Mesothelial cell of epicardium (in vitro differentiated cells): ENCODE results near the gene SLC25A1. TPM values are rescaled to one million over a fixed set of nuclear protein-coding genes. Genes with fewer than 3 reads are reported as not detected.

ENCODE experiments used
- DNase-seq, 2 experiments: peaks; one replicate each; pipeline ENCODE4 v3.0.0; 2021; ENCODE audit warnings: low spot score in 2 of 2; ENCODE audit not compliant: unreplicated experiment in 2 of 2
- H3K27ac Mint-ChIP-seq: 2 replicates; pipeline ENCODE4 v1.8.0; 2021; ENCODE audit warnings: mixed read lengths
- H3K27me3 Mint-ChIP-seq: 2 replicates; pipeline ENCODE4 v1.8.0; 2021; ENCODE audit warnings: low read depth, mixed read lengths
- H3K36me3 Mint-ChIP-seq: 2 replicates; pipeline ENCODE4 v1.8.0; 2021; ENCODE audit warnings: mixed read lengths
- H3K4me1 Mint-ChIP-seq: 2 replicates; pipeline ENCODE4 v1.8.0; 2021; ENCODE audit warnings: mixed read lengths
- H3K4me3 Mint-ChIP-seq: 2 replicates; pipeline ENCODE4 v1.8.0; 2021; ENCODE audit warnings: mild to moderate bottlenecking, moderate library complexity, mixed read lengths
- H3K9me3 Mint-ChIP-seq: 2 replicates; pipeline ENCODE4 v1.8.0; 2021; ENCODE audit warnings: mixed read lengths
- total RNA-seq: library from RNA; stranded (reverse); gene quantifications from 3 replicates; pipeline ENCODE4 v1.2.1, GENCODE V29; 2021
- TF ChIP-seq, protein P1 (sequence below): fragments of 200-600 bp; sonication (generic); IDR thresholded peaks from one replicate; pipeline ENCODE4 v1.5.0; 2021; ENCODE audit warnings: antibody characterized with exemption; ENCODE audit not compliant: unreplicated experiment

Gene SLC25A1
- total RNA-seq, 1 donor from 2014 or later: 73.6 TPM

DNA sequence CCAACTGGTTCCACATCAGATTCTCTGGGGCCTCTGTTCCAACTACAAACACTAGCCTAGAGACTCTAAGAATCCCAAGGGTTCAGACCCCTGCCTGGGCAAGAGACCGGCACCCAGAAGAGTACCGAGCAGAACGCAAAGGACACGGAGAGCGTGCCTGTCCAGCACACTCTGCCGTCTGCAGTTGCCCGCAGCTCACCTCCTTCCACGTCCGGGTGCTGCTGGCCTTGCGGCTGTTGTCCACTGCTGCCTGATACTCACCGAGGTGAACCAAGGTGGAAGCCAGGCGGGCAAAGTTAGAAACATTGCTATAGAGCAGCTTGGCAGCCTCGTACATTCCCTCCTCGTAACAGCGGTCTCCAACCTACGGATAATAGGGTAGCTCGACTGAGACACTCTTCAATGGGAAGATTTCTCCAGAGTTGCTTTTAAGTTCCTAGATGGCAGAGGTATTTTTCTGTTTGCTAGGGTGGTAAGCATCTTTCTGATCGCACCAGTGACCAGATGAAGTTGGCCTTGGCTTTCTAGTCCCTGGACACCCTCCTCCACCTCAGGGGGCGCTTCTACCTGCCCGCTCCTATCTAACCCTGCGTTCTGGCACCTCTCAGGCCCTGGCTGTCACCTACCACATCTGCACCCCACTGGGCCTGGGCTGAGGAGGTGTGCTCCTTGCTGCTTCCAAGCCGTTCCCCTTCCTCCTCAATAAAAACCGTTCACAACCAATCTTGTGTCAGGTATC, 22.8 kb upstream of the SLC25A1 start:
- TF ChIP-seq, protein P1, sequence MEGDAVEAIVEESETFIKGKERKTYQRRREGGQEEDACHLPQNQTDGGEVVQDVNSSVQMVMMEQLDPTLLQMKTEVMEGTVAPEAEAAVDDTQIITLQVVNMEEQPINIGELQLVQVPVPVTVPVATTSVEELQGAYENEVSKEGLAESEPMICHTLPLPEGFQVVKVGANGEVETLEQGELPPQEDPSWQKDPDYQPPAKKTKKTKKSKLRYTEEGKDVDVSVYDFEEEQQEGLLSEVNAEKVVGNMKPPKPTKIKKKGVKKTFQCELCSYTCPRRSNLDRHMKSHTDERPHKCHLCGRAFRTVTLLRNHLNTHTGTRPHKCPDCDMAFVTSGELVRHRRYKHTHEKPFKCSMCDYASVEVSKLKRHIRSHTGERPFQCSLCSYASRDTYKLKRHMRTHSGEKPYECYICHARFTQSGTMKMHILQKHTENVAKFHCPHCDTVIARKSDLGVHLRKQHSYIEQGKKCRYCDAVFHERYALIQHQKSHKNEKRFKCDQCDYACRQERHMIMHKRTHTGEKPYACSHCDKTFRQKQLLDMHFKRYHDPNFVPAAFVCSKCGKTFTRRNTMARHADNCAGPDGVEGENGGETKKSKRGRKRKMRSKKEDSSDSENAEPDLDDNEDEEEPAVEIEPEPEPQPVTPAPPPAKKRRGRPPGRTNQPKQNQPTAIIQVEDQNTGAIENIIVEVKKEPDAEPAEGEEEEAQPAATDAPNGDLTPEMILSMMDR: no peak
- no peaks in the 10 kb centered on the region for H3K36me3 Mint-ChIP-seq
- H3K27me3 Mint-ChIP-seq: no peaks in the 10 kb centered on the region
- no peak overlapping the region for H3K4me3 Mint-ChIP-seq
- peaks cover 4% of the 10 kb centered on the region for H3K9me3 Mint-ChIP-seq
- no peak overlapping the region for H3K27ac Mint-ChIP-seq
- no peak for DNase-seq
- no peaks in the 10 kb centered on the region for H3K4me1 Mint-ChIP-seq

DNA sequence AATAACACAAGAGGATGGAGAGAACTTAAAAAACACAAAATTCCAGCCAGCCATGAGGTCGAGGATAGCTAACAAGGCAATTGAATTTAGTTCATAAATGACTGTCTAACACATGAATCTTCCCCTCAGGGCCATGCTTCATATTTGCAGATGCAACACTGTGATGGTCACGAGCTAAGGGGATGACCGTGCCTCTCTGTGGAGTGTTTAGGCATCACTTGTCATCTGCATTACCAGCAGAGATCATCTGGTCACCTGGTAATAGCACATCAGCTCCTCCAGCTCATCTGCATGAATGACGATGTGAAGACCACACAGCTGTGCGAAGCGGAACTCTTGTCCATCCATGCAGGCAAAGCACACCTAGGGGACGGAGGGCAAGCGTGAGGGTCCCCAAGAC, 20.9 kb upstream of the SLC25A1 start:
- DNase-seq: no peak
- Mint-ChIP-seq H3K36me3 (no peaks in the 10 kb centered on the region), H3K4me1 (no peaks in the 10 kb centered on the region), H3K4me3 (no peak overlapping the region), H3K27ac (no peak overlapping the region), H3K9me3 (peaks cover 4% of the 10 kb centered on the region), H3K27me3 (no peaks in the 10 kb centered on the region)
- TF ChIP-seq, protein P1: no peak

DNA sequence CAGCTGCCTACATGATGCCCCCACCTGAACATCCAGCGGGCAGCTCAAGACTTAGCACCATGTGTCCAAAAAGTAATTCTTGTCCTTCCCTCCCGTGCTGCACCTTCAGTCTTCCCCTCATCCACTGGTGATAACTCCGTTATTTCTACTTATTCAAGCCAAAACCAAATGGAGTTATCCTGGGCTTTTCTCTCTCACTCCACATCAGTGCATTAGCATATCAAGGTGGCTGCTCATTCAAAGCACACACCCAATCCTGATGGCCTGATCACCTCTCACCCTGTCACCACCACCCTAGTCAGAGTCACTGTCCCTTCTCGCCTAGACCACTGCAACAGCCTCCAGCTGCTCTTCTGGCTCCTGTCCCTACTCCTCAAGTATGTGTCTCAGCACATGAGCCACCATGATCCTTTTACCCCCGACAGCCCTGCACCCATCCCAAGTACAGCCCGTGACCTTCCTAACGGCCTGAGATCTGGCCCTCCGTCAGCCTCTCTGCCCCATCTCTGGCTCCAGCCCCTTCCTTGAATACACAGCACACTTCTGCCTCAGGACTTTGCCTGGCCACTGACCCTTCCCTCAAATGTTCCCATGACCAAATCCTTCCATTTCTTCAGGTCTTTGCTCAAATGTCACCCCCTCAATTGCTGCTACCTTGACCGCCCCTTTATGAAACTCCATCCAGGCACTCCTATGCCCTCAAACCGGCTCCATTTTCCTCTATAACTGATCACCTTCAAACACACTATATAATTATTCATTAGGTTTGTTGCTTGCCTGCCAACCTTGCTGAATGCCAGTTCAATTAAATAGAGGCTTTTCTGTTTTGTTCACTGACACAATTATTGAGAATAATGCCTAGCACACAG, 19.7 kb upstream of the SLC25A1 start:
- TF ChIP-seq, protein P1: no peak
- no peaks in the 10 kb centered on the region for H3K27me3 Mint-ChIP-seq
- H3K36me3 Mint-ChIP-seq: peaks cover 2% of the 10 kb centered on the region
- H3K27ac Mint-ChIP-seq: no peak overlapping the region
- H3K9me3 Mint-ChIP-seq: peaks cover 4% of the 10 kb centered on the region
- no peak for DNase-seq
- no peaks in the 10 kb centered on the region for H3K4me1 Mint-ChIP-seq
- H3K4me3 Mint-ChIP-seq: no peak overlapping the region

DNA sequence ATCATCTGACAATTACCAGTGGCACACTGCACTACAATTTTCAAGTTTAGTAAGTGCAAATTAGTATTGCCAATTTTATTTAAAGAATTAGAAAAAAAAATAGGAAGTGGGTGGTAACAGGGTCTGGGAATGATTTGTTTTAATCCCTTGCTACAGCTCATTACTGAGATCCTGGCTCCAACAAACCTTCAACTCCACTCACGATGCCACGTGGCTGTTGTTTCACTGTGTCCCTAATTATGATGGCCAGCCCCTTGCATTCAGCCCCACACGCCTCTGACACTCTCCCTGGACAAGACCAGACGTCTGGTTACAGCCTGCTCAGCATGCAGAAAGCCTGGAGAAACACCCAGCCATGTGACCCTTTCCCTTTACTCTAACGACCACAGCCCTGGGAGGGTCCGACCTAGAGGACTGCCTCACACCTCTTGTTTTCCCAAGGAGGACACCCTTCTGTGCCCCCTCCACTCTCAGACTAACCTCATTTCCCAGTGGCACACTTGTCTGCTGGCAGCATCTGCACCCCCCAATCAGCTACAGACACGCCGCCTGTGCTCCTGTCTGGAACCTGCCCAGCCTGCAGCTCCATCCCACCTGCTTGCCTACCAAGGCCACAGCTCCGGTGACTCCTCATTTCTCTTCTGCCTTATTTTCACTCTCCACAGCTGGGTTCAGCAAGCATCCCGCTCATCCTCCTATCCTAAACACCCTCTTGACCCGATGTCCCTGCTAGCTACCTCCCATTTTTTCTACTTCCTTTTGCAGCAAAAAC, 18.5 kb upstream of the SLC25A1 start:
- DNase-seq: no peak
- H3K27me3 Mint-ChIP-seq: no peaks in the 10 kb centered on the region
- no peak overlapping the region for H3K4me3 Mint-ChIP-seq
- no peaks in the 10 kb centered on the region for H3K9me3 Mint-ChIP-seq
- no peaks in the 10 kb centered on the region for H3K4me1 Mint-ChIP-seq
- no peak overlapping the region for H3K27ac Mint-ChIP-seq
- peaks cover 2% of the 10 kb centered on the region for H3K36me3 Mint-ChIP-seq
- TF ChIP-seq, protein P1: no peak

DNA sequence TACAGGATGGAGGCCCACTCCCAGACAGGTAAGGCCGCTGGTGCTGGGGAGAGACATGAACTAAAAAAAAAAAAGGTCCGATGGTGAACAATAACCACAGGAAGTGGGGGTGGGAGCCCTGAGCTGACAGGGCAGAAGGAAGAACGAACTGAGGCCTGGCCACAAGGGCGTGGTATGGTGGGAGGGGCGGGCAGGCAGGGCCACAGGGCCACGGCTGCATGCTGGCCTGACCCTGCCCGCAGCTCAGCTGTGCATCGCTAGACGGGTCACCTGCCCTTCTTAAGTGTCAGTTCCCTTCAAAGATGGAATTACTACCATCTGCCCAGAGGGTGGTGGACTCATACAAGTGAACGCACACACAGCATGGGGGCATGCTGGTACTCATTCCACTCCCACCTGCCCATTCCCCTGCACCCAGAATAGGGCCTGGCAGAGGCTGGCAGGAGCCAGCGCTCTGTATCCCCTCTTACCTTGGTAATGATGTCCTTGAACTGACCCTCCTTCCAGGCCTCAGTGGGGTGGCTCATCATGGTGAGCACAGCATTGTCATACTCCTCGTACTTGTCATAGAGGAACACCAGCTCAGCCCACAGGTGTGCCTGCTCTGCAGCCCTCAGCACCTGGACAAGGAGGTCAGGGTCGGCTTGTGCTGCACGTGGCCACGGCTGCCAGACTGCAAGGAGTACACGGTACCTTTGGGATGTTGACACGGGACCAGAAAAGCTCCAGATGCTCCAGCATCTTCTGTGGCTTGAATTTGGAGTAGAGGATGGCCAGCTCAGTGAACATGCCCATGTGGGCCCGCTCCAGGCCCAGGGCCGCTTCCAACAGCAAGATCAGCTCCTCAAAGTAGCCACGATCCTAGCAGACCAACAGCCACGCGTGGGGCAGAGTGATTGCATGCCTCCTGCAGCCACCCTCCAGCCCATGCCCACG, 17.5 kb upstream of the SLC25A1 start:
- Mint-ChIP-seq H3K4me1 (no peaks in the 10 kb centered on the region), H3K36me3 (peaks cover 2% of the 10 kb centered on the region), H3K27me3 (no peaks in the 10 kb centered on the region), H3K27ac (no peak overlapping the region), H3K4me3 (no peak overlapping the region), H3K9me3 (no peaks in the 10 kb centered on the region)
- no peak for DNase-seq
- TF ChIP-seq, protein P1: no peak
